ENCODE measurements around the gene ZNF358. TPM values are rescaled to one million over a fixed set of nuclear protein-coding genes. Genes with fewer than 3 reads are reported as not detected.

The ZNF358 gene
- total and polyA plus RNA-seq, 11 donors: 49.3 to 159 (median 74.4) TPM

- Histone ChIP-seq H3K9me3 (no peaks in the 10 kb centered on the region), H3K27ac (peak overlapping the region; percentile 57 to 96 (median 93)), H3K27me3 (no peaks in the 10 kb centered on the region), H3K36me3 (peaks cover 0 to 46% (median 33%) of the 10 kb centered on the region in 9 donors), H3K4me3 (peak overlapping the region; percentile 62 to 98 (median 86)), H3K4me1 (peaks cover 0 to 25% (median 10%) of the 10 kb centered on the region in 12 donors)
- peak; percentile 73 to 90 (median 82) for DNase-seq
- no peak for TF ChIP-seq POLR2A (IDR thresholded peaks at IDR 0.05)
- no peak for TF ChIP-seq CTCF (IDR thresholded peaks at IDR 0.05)
- peak; percentile 17 to 47 (median 37) for ATAC-seq
- WGBS, 4 donors: 21 to 31% (median 28%) methylated on average over 23 to 30 of the region's 30 CpGs
- intact Hi-C loops (cut with DNase I): loop anchor here in 7 of 10 donors (5.0 to 10.0 kb wide), 3 partner anchors 46 to 1849 kb away; partner anchors contain the start of genes HSD11B1L (in 1 of the 7), MICOS13 (in 1 of the 7) and PEX11G (in 1 of the 7)
Observed at GRCh38 chr19:7533281-7533885, 17.5 kb downstream of the ZNF358 start.

- no peaks in the 10 kb centered on the region for H3K9me3 ChIP-seq
- TF ChIP-seq POLR2A (IDR thresholded peaks at IDR 0.05): peak; percentile 8 to 55
- no peak for TF ChIP-seq CTCF (IDR thresholded peaks at IDR 0.05)
- 0 to 1% (median 1%) methylated on average over 40 to 41 of the region's 41 CpGs for WGBS, 4 donors
- peaks cover 0 to 46% (median 36%) of the 10 kb centered on the region in 9 donors for H3K36me3 ChIP-seq
- H3K27ac ChIP-seq: peak overlapping the region; percentile 57 to 96 (median 93)
- peak; percentile 81 to 86 (median 82) for ATAC-seq
- H3K4me1 ChIP-seq: peaks cover 0 to 25% (median 10%) of the 10 kb centered on the region in 12 donors
- H3K4me3 ChIP-seq: peak overlapping the region; percentile 62 to 98 (median 86)
- H3K27me3 ChIP-seq: no peaks in the 10 kb centered on the region
- intact Hi-C loops (cut with DNase I): loop anchor here in 7 of 10 donors (1.0 to 10.0 kb wide), 6 partner anchors 12 to 1849 kb away; partner anchors contain the start of genes PEX11G (in 2 of the 7), HSD11B1L (in 1 of the 7), MCOLN1 (in 1 of the 7) and MICOS13 (in 1 of the 7)
- DNase-seq: peak; percentile 90 to 93 (median 90)
Observed at GRCh38 chr19:7533925-7534480, 18.1 kb downstream of the ZNF358 start.

GRCh38 chr19:7534531-7535046, 18.7 kb downstream of the ZNF358 start:
- Histone ChIP-seq H3K4me1 (peaks cover 0 to 25% (median 10%) of the 10 kb centered on the region in 12 donors), H3K9me3 (no peaks in the 10 kb centered on the region), H3K27me3 (no peaks in the 10 kb centered on the region), H3K36me3 (peaks cover 0 to 45% (median 37%) of the 10 kb centered on the region in 9 donors), H3K4me3 (peak overlapping the region; percentile 62 to 98 (median 86)), H3K27ac (peak overlapping the region; percentile 57 to 96 (median 93))
- DNase-seq: peak; percentile 66 to 76 (median 72)
- 0 to 1% (median 1%) methylated on average over 22 to 27 of the region's 27 CpGs for WGBS, 4 donors
- ATAC-seq: peak; percentile 33 to 64 (median 56)
- TF ChIP-seq CTCF (IDR thresholded peaks at IDR 0.05) (peak in 3 of 12 donors; percentile 10 to 35 (median 12)), POLR2A (IDR thresholded peaks at IDR 0.05) (no peak)
- intact Hi-C loops (cut with DNase I): loop anchor here in 7 of 10 donors (1.0 to 10.0 kb wide), 6 partner anchors 12 to 1850 kb away; partner anchors contain the start of genes PEX11G (in 2 of the 7), HSD11B1L (in 1 of the 7), MCOLN1 (in 1 of the 7) and MICOS13 (in 1 of the 7)
